Measurements from ENCODE around the gene L2HGDH. TPM values are rescaled to one million over a fixed set of nuclear protein-coding genes. Genes with fewer than 3 reads are reported as not detected.

Gene L2HGDH
- total and polyA plus RNA-seq, 10 of the 15 experiments (the other 5 are each of a cell fraction or from before 2014, with no cell fraction given) = 2.6 to 18.3 (median 13.5) TPM

DNA sequence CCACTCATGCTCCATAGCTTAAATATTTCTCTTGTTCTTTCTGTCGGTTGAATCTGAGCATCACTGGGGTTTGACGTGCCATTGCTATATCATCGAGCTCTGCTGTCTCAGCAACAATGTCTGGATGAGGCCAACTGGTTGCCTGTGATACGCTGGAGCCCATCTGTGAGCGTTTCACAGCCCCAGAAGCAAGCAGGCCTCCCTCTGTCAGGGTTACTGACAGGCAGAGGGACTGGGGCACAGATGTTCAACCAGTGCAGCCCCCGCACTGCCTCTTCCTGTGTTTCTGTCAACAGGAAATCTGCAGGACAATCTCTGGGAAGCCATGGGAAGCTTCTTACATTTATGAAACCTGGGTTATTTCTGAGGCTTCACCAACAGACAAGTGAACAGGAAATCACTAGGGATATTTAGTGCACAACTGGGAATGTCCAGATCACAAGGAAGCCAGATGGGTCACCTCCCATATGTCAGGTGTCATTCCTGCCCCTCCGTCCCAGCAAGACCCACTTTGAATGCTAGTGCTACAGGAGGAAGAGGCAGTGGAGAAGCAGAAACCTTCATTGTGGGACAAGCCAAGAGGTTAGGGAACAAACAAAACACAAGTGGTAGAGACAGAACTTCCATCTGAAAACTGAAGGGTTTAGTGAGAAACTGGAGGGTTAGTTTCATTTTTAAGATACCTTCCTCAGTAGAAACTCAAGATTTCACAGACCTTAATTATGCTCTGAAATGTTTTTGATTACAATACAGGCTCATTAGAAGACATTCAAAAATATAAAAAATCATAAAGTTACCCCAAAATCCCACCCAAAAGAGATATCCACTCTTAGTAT lies 24.2 kb upstream of the L2HGDH start:
- SMC1A ChIA-PET (ENCODE audit: uncharacterized antibody, unreplicated experiment) = interaction anchor here (1.6 kb wide), 1 partner anchor 16 kb away, joined by 6 read pairs; no protein-coding TSS in a partner anchor
- H2AFZ ChIP-seq (ENCODE audit: control insufficient read depth, low read depth, low read length) = peak overlapping the region; percentile 49
- H3K27ac ChIP-seq (ENCODE audit: control insufficient read depth, insufficient read depth) = peak overlapping the region; percentile 35
- BruUV-seq (replicated peaks) = no TSS peak
- DNase-seq (ENCODE audit: low read depth, low spot score) = no peak
- H3K4me3 ChIP-seq = no peak overlapping the region; the same call in 1 of the 2 replicates
- CTCF ChIA-PET = interaction anchor here (2.2 kb wide), 1 partner anchor 15 kb away, joined by 14 read pairs; no protein-coding TSS in a partner anchor
- in situ Hi-C loops (cut with MboI) (no loop called here), intact Hi-C loops (cut with micrococcal nuclease; ENCODE audit: unreplicated experiment) (no loop called here)
- H3K79me2 ChIP-seq (ENCODE audit: control insufficient read depth, insufficient read depth, low read length) = no peaks in the 10 kb centered on the region
- no peaks in the 10 kb centered on the region for H3K27me3 ChIP-seq (replicated peaks in 1 of 2; ENCODE audit: control insufficient read depth in 2 of 2, insufficient read depth in 2 of 2, low read length in 1 of 2)
- 81% methylated on average over 7 of the region's 7 CpGs for WGBS (ENCODE audit: insufficient coverage, insufficient replicate concordance, low lambda C conversion rate, missing lambda C conversion rate)
- H3K36me3 ChIP-seq (ENCODE audit: control insufficient read depth in 2 of 2, insufficient read depth in 2 of 2, low read length in 1 of 2) = peaks cover 2 to 11% of the 10 kb centered on the region in 2 experiments; a peak in 3 of 4 replicates
- ATAC-seq = no peak; the same call in 1 of the 3 replicates
- H4K20me1 ChIP-seq (ENCODE audit: control insufficient read depth, insufficient read depth) = no peaks in the 10 kb centered on the region
- peak overlapping the region; percentile 52; the same call in 1 of the 2 replicates for H3K4me2 ChIP-seq (ENCODE audit: control insufficient read depth, insufficient read depth)
- RAD21 ChIA-PET (ENCODE audit: unreplicated experiment) = no interaction called here
- TF ChIP-seq EED (IDR thresholded peaks at IDR 0.05; ENCODE audit: low read depth) (peak; percentile 52; the same call in 1 of the 2 replicates), ETV6 (conservative IDR thresholded peaks at IDR 0.05 in 1 of 2, IDR thresholded peaks at IDR 0.05 in 1 of 2; ENCODE audit: borderline replicate concordance in 1 of 2, low read depth in 1 of 2) (no peak), CREM (IDR thresholded peaks at IDR 0.05; ENCODE audit: low read depth) (no peak)
- no peak for FAIRE-seq
- H3K9ac ChIP-seq (ENCODE audit: control insufficient read depth, insufficient read depth, low read length) = peak overlapping the region; percentile 14; the same call in 1 of the 2 replicates
- no peaks in the 10 kb centered on the region for H3K9me3 ChIP-seq (replicated peaks; ENCODE audit: control insufficient read depth, insufficient read depth, low read length)
- H3K4me1 ChIP-seq (ENCODE audit: control insufficient read depth, insufficient read depth, low read length) = peaks cover 5% of the 10 kb centered on the region
- POLR2A ChIA-PET = interaction anchor here (1.4 kb wide), 1 partner anchor 115 kb away, joined by 3 read pairs; no protein-coding TSS in a partner anchor

- no peak; the same call in 2 of the 3 replicates for ATAC-seq
- Histone ChIP-seq H3K27me3 (replicated peaks in 1 of 2; ENCODE audit: control insufficient read depth in 2 of 2, insufficient read depth in 2 of 2, low read length in 1 of 2) (no peaks in the 10 kb centered on the region), H3K9ac (ENCODE audit: control insufficient read depth, insufficient read depth, low read length) (no peak overlapping the region), H4K20me1 (ENCODE audit: control insufficient read depth, insufficient read depth) (no peaks in the 10 kb centered on the region), H3K4me3 (no peak overlapping the region), H3K4me2 (ENCODE audit: control insufficient read depth, insufficient read depth) (no peak overlapping the region), H3K79me2 (ENCODE audit: control insufficient read depth, insufficient read depth, low read length) (no peaks in the 10 kb centered on the region), H2AFZ (ENCODE audit: control insufficient read depth, low read depth, low read length) (no peak overlapping the region), H3K36me3 (ENCODE audit: control insufficient read depth in 2 of 2, insufficient read depth in 2 of 2, low read length in 1 of 2) (peaks cover 2 to 10% of the 10 kb centered on the region in 2 experiments; a peak in 2 of 4 replicates), H3K9me3 (replicated peaks; ENCODE audit: control insufficient read depth, insufficient read depth, low read length) (no peaks in the 10 kb centered on the region), H3K27ac (ENCODE audit: control insufficient read depth, insufficient read depth) (no peak overlapping the region), H3K4me1 (ENCODE audit: control insufficient read depth, insufficient read depth, low read length) (peaks cover 5% of the 10 kb centered on the region)
- 98% methylated on average over 7 of the region's 7 CpGs for WGBS (ENCODE audit: insufficient coverage, insufficient replicate concordance, low lambda C conversion rate, missing lambda C conversion rate)
- in situ Hi-C loops (cut with MboI) = no loop called here
- ChIA-PET RAD21 (ENCODE audit: unreplicated experiment) (interaction anchor here (0.6 kb wide), 2 partner anchors 80 to 441 kb away, joined by 4 read pairs; no protein-coding TSS in a partner anchor), POLR2A (interaction anchor here (0.6 to 1.4 kb wide), 2 partner anchors 115 to 714 kb away, joined by 3 to 7 read pairs; no protein-coding TSS in a partner anchor), CTCF (interaction anchor here (2.2 kb wide), 1 partner anchor 15 kb away, joined by 14 read pairs; no protein-coding TSS in a partner anchor), SMC1A (ENCODE audit: uncharacterized antibody, unreplicated experiment) (interaction anchor here (1.2 to 1.6 kb wide), 2 partner anchors 15 to 176 kb away, joined by 4 to 6 read pairs; no protein-coding TSS in a partner anchor)
- no peak for DNase-seq (ENCODE audit: low read depth, low spot score)
- BruUV-seq (replicated peaks) = no TSS peak
- no peak for FAIRE-seq
- intact Hi-C loops (cut with micrococcal nuclease; ENCODE audit: unreplicated experiment) = no loop called here
- TF ChIP-seq POLR2AphosphoS2 (IDR thresholded peaks at IDR 0.05; ENCODE audit: low read depth, low read length) = no peak
- TF ChIP-seq JUNB (IDR thresholded peaks at IDR 0.05) = no peak
- TF ChIP-seq CHD4 (IDR thresholded peaks at IDR 0.05) = no peak
- TF ChIP-seq MLLT1 (IDR thresholded peaks at IDR 0.05) = no peak
Measured at GRCh38 chr14:50335389-50335788, 23.4 kb upstream of the L2HGDH start.
